Immature natural killer cell (primary cell): Measurements from ENCODE around the gene CARMIL1. TPM values are rescaled to one million over a fixed set of nuclear protein-coding genes. Genes with fewer than 3 reads are reported as not detected.

Experiments used
- DNase-seq, 3 donors: peaks; one replicate each; pipeline ENCODE4 v3.0.0; 2022; ENCODE audit warnings: mixed read lengths in 1 of 3
- H3K27ac Mint-ChIP-seq, 6 donors: one replicate each; pipeline ENCODE4 v1.8.0; 2020; ENCODE audit warnings: mixed read lengths in 6 of 6, mild to moderate bottlenecking in 5 of 6, inconsistent platforms in 4 of 6, moderate library complexity in 3 of 6
- H3K27me3 Mint-ChIP-seq, 3 donors: one replicate each; pipeline ENCODE4 v1.8.0; 2020 to 2021; ENCODE audit warnings: low read depth in 3 of 3, mild to moderate bottlenecking in 3 of 3, mixed read lengths in 3 of 3, moderate library complexity in 3 of 3, inconsistent platforms in 1 of 3
- H3K36me3 Mint-ChIP-seq, 3 donors: one replicate each; pipeline ENCODE4 v1.8.0; 2020; ENCODE audit warnings: mixed read lengths in 3 of 3, inconsistent platforms in 2 of 3, mild to moderate bottlenecking in 2 of 3
- H3K4me1 Mint-ChIP-seq, 2 donors: one replicate each; pipeline ENCODE4 v1.8.0; 2020; ENCODE audit warnings: inconsistent platforms in 2 of 2, mild to moderate bottlenecking in 2 of 2, mixed read lengths in 2 of 2, moderate library complexity in 1 of 2
- H3K4me3 Mint-ChIP-seq, 5 donors: one replicate each; pipeline ENCODE4 v1.8.0; 2020; ENCODE audit warnings: mild to moderate bottlenecking in 5 of 5, mixed read lengths in 5 of 5, inconsistent platforms in 3 of 5, moderate library complexity in 3 of 5
- H3K9me3 Mint-ChIP-seq, 6 donors: one replicate each; pipeline ENCODE4 v1.8.0; 2020; ENCODE audit warnings: mild to moderate bottlenecking in 6 of 6, mixed read lengths in 6 of 6, inconsistent platforms in 4 of 6, moderate library complexity in 3 of 6
- polyA plus RNA-seq, 3 donors: library from polyadenylated mRNA; unstranded; fragments of 300-500 nt; fragmentation: Illumina TruSeq; gene quantifications; one replicate each; pipeline ENCODE4 v1.2.3, GENCODE V29; 2021

CARMIL1 gene
- polyA plus RNA-seq, 3 donors from 2014 or later: 0.12 TPM; not detected in 2

DNA sequence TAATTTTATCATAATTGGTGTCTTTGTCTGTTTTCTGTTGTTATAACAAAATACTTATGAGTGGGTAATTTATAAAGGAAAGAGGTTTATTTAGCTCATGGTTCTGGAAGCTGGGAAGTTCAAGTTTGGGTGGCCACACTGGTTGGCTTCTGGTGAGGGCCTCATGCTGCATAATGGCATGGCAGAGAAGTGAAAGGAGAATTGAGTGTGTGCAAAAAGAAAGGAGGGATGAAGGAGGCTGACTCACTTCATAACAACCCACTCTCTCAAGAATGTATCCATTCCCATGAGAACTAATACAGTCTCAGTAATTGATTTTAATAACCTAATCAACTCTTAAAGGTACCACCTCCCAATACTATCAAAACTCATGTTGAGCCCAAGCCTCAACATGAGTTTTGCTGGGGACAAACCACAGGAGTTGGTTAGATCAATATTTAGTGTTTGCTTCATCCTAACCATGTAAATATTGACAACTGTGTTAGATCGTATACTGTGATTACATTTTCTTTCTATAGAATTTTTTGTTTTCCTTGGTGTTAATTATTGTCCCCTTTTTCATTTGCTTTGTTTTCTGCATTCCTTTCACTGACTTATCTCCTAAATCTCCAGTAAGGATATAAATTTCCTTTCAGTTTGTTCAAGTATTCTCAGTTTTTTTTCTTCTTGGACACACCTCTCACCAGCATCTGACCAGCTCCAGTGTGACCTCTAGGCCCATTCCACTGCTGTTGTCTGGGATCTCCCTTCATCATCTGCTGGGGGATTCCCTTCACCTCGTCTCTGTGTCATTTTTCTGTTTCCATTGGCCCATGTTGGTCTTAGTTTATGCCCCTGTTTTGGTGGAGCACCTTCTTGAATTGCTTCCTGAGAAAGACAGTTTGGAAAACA is 318.0 kb downstream of the CARMIL1 start:
- no peak for DNase-seq
- Mint-ChIP-seq H3K27me3 (peaks cover 0 to 6% (median 4%) of the 10 kb centered on the region in 3 donors), H3K36me3 (no peaks in the 10 kb centered on the region), H3K27ac (no peak overlapping the region), H3K4me3 (no peak overlapping the region), H3K4me1 (no peaks in the 10 kb centered on the region), H3K9me3 (no peaks in the 10 kb centered on the region)

DNA sequence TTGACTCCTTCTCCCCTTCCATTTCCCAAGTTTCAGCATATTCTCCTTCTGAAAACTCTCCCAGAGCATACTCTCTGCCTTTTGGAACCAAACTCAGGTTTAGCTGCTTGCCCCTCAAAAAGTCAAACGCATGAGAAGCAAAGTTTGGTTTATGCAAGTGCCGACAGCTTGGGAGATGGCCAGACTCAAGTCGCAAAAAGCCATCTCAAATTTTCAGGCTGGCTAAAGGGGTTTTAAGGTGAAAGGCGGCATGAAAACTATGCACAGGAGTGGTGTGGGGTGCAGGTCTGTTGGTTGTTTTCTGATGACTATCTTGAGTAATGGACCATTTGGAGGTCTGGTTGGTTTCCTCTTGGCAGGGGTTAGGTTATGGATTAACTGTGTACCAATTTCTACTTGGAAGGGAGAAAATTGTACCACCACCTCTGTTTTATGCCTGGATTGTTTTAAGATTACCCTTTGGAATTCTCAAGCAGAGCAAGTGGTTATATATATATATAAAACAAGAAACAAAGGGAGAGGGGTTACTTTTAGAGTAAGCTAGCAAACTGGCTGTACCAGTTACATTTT is 320.4 kb downstream of the CARMIL1 start:
- Mint-ChIP-seq H3K36me3 (no peaks in the 10 kb centered on the region), H3K27ac (no peak overlapping the region), H3K4me3 (no peak overlapping the region), H3K4me1 (no peaks in the 10 kb centered on the region), H3K27me3 (peaks cover 0 to 6% (median 2%) of the 10 kb centered on the region in 3 donors), H3K9me3 (no peaks in the 10 kb centered on the region)
- DNase-seq: no peak

DNA sequence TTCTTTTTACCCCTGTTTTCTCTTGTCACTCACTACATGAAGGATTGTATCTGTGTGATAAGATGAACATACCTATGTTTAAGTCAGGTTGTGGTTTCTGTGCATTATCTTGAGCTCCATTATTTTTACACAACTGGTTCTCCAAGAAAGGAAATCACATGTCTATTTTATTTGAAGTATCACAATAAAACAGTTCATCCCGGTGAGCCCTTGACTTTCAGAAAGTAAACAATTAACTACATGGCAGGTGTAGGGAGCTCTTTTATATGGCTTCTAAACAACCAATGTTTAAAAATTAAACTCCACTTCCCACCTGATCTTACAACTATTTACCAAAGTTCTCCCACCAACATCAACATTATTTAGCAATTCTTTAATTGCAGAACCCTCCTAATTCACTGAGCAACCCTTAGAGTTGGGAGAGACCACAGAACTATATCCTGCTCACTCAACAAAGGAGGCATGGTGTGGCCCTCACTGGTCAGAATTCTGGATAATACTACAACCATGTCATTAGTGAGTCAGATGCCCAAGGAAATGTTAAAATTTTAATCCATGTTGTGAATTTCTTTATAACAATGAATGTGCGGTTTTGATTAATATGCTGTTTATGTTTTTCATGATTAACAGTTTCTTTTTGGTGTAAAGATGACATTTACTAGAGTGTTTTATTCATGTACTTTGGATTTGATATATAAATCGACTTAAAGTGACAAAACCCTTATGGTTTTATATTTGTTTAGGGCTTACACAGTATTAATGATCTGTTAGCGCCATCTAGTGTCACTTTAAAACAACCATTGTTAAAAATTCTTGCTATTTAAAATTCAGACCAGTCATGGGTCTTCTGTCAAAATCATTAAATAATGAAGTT is 322.9 kb downstream of the CARMIL1 start:
- no peak overlapping the region for H3K4me3 Mint-ChIP-seq
- H3K27me3 Mint-ChIP-seq: peaks cover 0 to 6% (median 0%) of the 10 kb centered on the region in 3 donors
- no peak overlapping the region for H3K27ac Mint-ChIP-seq
- DNase-seq: peak; percentile 7 to 30 (median 27)
- no peaks in the 10 kb centered on the region for H3K36me3 Mint-ChIP-seq
- H3K9me3 Mint-ChIP-seq: no peaks in the 10 kb centered on the region
- H3K4me1 Mint-ChIP-seq: no peaks in the 10 kb centered on the region

DNA sequence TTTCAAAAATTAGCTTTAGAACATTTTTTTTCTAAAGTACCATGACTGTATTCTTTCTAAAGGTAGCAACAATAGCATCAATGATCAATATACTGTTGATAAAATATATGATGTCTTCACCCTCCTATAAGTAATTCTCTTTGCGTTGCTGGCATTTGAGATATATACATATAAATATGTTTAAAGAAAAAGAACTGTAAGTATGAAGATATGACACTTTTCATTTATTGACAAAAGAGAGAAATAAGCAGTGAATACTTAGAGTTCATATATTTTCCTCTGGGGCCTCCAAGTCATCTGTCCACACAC is 323.5 kb downstream of the CARMIL1 start:
- no peak overlapping the region for H3K27ac Mint-ChIP-seq
- H3K9me3 Mint-ChIP-seq: no peaks in the 10 kb centered on the region
- H3K4me1 Mint-ChIP-seq: no peaks in the 10 kb centered on the region
- DNase-seq: no peak
- peaks cover 0 to 6% (median under 1%) of the 10 kb centered on the region in 3 donors for H3K27me3 Mint-ChIP-seq
- H3K4me3 Mint-ChIP-seq: no peak overlapping the region
- H3K36me3 Mint-ChIP-seq: no peaks in the 10 kb centered on the region

DNA sequence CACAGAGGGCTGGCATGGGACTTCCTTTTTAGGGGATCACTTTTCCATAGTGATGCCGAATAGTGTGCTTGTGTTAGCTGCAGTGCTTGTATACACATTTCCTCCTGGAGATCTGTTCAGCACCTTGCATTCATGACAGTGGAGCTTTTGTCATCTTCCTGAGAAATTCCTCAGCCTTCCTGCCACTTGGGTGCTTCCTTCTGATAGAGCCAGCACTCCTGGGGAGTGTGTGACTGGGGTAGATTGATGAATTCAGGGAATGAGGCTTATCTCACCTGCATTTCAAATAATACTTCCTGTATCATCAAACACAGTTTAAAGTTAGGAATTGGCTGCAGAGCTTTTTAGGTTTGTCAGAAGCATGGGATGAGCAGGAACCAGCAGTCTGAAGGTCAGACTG is 324.1 kb downstream of the CARMIL1 start:
- DNase-seq: no peak
- Mint-ChIP-seq H3K36me3 (no peaks in the 10 kb centered on the region), H3K27ac (no peak overlapping the region), H3K4me3 (no peak overlapping the region), H3K4me1 (no peaks in the 10 kb centered on the region), H3K9me3 (no peaks in the 10 kb centered on the region), H3K27me3 (peaks cover 0 to 6% (median 3%) of the 10 kb centered on the region in 3 donors)

- DNase-seq: no peak
- no peak overlapping the region for H3K27ac Mint-ChIP-seq
- H3K4me1 Mint-ChIP-seq: no peaks in the 10 kb centered on the region
- H3K4me3 Mint-ChIP-seq: no peak overlapping the region
- peaks cover 0 to 3% (median 1%) of the 10 kb centered on the region in 3 donors for H3K27me3 Mint-ChIP-seq
- H3K36me3 Mint-ChIP-seq: no peaks in the 10 kb centered on the region
- H3K9me3 Mint-ChIP-seq: no peaks in the 10 kb centered on the region
These were observed 327.0 kb downstream of the CARMIL1 start for GRCh38 chr6:25606151-25606550.

DNA sequence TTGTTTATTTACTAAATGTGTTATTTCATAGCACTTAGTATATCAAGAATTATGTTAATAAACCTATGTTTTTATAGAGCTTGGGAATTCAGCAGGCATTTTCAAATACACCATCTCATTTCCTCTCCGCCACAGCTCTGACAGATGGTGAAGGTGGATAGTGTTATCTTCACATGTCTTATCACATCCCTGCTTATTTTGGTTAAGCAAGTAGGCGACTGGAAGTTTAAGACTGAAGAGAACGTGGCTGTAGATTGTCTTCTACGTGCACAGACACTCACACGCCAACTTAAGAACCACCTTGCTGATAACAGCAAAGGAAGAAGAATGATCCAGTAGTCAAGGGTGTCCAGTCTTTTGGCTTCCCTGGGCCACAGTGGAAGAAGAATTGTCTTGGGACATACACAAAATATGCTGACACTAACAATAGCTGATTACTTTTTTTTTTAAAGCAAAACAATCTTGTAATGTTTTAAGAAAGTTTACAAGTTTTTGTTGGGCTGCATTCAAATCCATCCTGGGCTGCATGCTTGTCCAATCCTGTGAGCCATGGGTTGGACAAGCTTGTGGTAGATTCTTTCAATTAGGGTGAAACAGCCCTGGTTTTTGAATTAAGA is 329.5 kb downstream of the CARMIL1 start:
- H3K4me1 Mint-ChIP-seq: no peaks in the 10 kb centered on the region
- H3K4me3 Mint-ChIP-seq: no peak overlapping the region
- no peak overlapping the region for H3K27ac Mint-ChIP-seq
- peaks cover 0 to 3% (median 0%) of the 10 kb centered on the region in 3 donors for H3K27me3 Mint-ChIP-seq
- DNase-seq: no peak
- H3K36me3 Mint-ChIP-seq: no peaks in the 10 kb centered on the region
- no peaks in the 10 kb centered on the region for H3K9me3 Mint-ChIP-seq

DNA sequence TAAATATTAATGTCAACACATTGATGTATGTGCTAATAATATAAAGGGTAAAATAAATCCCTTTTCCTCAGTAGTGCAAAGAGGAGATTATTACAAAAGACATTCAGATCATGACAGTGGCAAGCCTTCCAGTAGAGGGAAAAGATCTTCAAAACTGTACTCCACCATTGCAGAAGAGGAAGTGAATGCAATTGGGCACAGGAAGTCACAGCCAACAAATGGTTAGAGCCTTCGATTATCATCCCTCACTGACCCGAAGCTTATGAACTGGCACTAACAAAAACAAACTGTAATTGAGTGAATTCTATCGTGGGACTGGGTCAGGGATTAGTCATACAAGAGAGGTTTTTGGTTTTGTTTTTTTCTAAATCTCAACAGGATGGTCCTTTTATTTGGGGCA is 333.5 kb downstream of the CARMIL1 start:
- DNase-seq: no peak
- Mint-ChIP-seq H3K9me3 (no peaks in the 10 kb centered on the region), H3K27ac (no peak overlapping the region), H3K27me3 (peaks cover 0 to 6% (median 3%) of the 10 kb centered on the region in 3 donors), H3K4me1 (no peaks in the 10 kb centered on the region), H3K4me3 (no peak overlapping the region), H3K36me3 (no peaks in the 10 kb centered on the region)

- Mint-ChIP-seq H3K27me3 (peaks cover 0 to 5% (median 3%) of the 10 kb centered on the region in 3 donors), H3K27ac (no peak overlapping the region), H3K9me3 (no peaks in the 10 kb centered on the region), H3K36me3 (no peaks in the 10 kb centered on the region), H3K4me3 (no peak overlapping the region), H3K4me1 (no peaks in the 10 kb centered on the region)
- DNase-seq: no peak
These were observed 334.2 kb downstream of the CARMIL1 start for GRCh38 chr6:25613415-25613814.

DNA sequence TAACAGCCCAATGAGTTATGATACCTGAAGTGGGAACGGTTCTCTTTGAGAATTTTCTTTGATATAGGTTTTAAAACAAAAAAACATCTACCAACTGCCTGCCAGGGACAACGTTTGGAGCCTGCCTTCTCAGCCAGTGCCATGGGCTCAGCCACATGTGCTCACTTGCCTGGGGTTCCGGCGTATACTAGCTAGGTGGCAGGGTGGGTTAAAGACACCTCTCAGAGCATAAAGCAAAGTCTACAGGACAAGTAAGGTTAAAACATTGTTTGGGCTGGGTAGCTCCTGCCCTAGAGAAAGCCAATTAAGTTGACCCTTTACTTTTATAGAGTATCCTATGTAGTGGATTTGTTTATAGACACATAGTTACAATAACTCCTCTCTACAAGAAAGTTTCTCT is 334.9 kb downstream of the CARMIL1 start:
- no peak overlapping the region for H3K4me3 Mint-ChIP-seq
- no peaks in the 10 kb centered on the region for H3K9me3 Mint-ChIP-seq
- no peaks in the 10 kb centered on the region for H3K36me3 Mint-ChIP-seq
- DNase-seq: no peak
- H3K4me1 Mint-ChIP-seq: no peaks in the 10 kb centered on the region
- no peak overlapping the region for H3K27ac Mint-ChIP-seq
- H3K27me3 Mint-ChIP-seq: peaks cover 0 to 5% (median 5%) of the 10 kb centered on the region in 3 donors

- peaks cover 0 to 8% (median 5%) of the 10 kb centered on the region in 3 donors for H3K27me3 Mint-ChIP-seq
- no peaks in the 10 kb centered on the region for H3K9me3 Mint-ChIP-seq
- H3K4me3 Mint-ChIP-seq: no peak overlapping the region
- H3K36me3 Mint-ChIP-seq: no peaks in the 10 kb centered on the region
- H3K4me1 Mint-ChIP-seq: no peaks in the 10 kb centered on the region
- no peak for DNase-seq
- no peak overlapping the region for H3K27ac Mint-ChIP-seq
These were observed 336.3 kb downstream of the CARMIL1 start for GRCh38 chr6:25615471-25615870.

- Mint-ChIP-seq H3K4me3 (no peak overlapping the region), H3K9me3 (no peaks in the 10 kb centered on the region), H3K27ac (no peak overlapping the region), H3K27me3 (peaks cover 0 to 11% (median 5%) of the 10 kb centered on the region in 3 donors), H3K4me1 (no peaks in the 10 kb centered on the region), H3K36me3 (no peaks in the 10 kb centered on the region)
- no peak for DNase-seq
These were observed 338.8 kb downstream of the CARMIL1 start for GRCh38 chr6:25617997-25618396.

- Mint-ChIP-seq H3K4me3 (no peak overlapping the region), H3K4me1 (no peaks in the 10 kb centered on the region), H3K27me3 (peaks cover 0 to 11% (median 6%) of the 10 kb centered on the region in 3 donors)
These were observed 340.0 kb downstream of the CARMIL1 start for GRCh38 chr6:25619217-25619616.

More at GRCh38 chr6:25619217-25619616, 340.0 kb downstream of the CARMIL1 start:
- Mint-ChIP-seq H3K9me3 (no peaks in the 10 kb centered on the region), H3K27ac (no peak overlapping the region), H3K36me3 (no peaks in the 10 kb centered on the region)
- DNase-seq: no peak
